Body of pancreas (tissue), 4 donors: ENCODE results near the gene SLC12A3. TPM values are rescaled to one million over a fixed set of nuclear protein-coding genes. Genes with fewer than 3 reads are reported as not detected.

Experiments used
- ATAC-seq: fragments of 150-250 bp; one replicate; pipeline ENCODE4 v1.9.1; 2016
- DNase-seq, 4 donors: peaks; one replicate each; pipeline ENCODE4 v3.0.0-alpha.2; 2019
- H3K27ac ChIP-seq, 4 donors: fragments of 200-600 bp; sonication (generic); 1 replicate in 3 of 4; 2 replicates in 1 of 4; pipeline versions ENCODE4 v1.5.1 to v1.6.1; 2016 to 2019; ENCODE audit warnings: mild to moderate bottlenecking in 1 of 4, mixed read lengths in 1 of 4, moderate library complexity in 1 of 4
- H3K27me3 ChIP-seq, 2 donors: fragments of 200-600 bp; sonication (generic); one replicate each; pipeline ENCODE4 v1.6.0; 2016; ENCODE audit warnings: mild to moderate bottlenecking in 1 of 2
- H3K36me3 ChIP-seq, 2 donors: fragments of 200-600 bp; sonication (generic); replicated peaks in 1 of 2; 2 replicates each; pipeline ENCODE4 v1.5.1; 2016; ENCODE audit warnings: low read depth in 2 of 2; ENCODE audit not compliant: insufficient read depth in 1 of 2
- H3K4me1 ChIP-seq: fragments of 200-600 bp; sonication (generic); one replicate; pipeline ENCODE4 v1.6.0; 2016
- H3K4me3 ChIP-seq, 2 donors: fragments of 200-600 bp; sonication (generic); 1 replicate in 1 of 2; 2 replicates in 1 of 2; pipeline ENCODE4 v1.5.1; 2016 to 2019
- H3K9me3 ChIP-seq, 3 donors: fragments of 200-600 bp; sonication (generic); 1 replicate in 2 of 3; 2 replicates in 1 of 3; pipeline ENCODE4 v1.5.1; 2016
- POLR2A ChIP-seq, 3 donors: fragments of 450-650 bp; IDR thresholded peaks; one replicate each; pipeline ENCODE4 v1.6.1; 2016; ENCODE audit warnings: antibody characterized with exemption in 3 of 3, mild to moderate bottlenecking in 2 of 3
- WGBS, 2 donors: methylation state at CpG; one replicate each; pipeline ENCODE4 v1.1.5; 2017; 5-methylcytosine and 5-hydroxymethylcytosine counted together
- intact Hi-C: fragments of 100-400 bp; cut with DNase I; formaldehyde crosslinking; loops from one replicate; pipeline ENCODE4 v1.15.1; 2023
- total RNA-seq, 2 donors: library from RNA; depleted of rRNA; stranded (reverse); fragments of >200 nt; gene quantifications; one replicate each; pipeline ENCODE4 v1.1.0, GENCODE V29; 2016
- TF ChIP-seq, protein P1 (sequence below), 7 experiments: fragments of 450-650 bp in 4 of 7; fragments of 200-600 bp in 3 of 7; sonication (generic) in 3 of 7; IDR thresholded peaks; one replicate each; pipeline ENCODE4 v1.5.1; 2016 to 2019; ENCODE audit warnings: antibody characterized with exemption in 7 of 7

Gene SLC12A3
- total RNA-seq, 2 donors from 2014 or later: not detected

DNA sequence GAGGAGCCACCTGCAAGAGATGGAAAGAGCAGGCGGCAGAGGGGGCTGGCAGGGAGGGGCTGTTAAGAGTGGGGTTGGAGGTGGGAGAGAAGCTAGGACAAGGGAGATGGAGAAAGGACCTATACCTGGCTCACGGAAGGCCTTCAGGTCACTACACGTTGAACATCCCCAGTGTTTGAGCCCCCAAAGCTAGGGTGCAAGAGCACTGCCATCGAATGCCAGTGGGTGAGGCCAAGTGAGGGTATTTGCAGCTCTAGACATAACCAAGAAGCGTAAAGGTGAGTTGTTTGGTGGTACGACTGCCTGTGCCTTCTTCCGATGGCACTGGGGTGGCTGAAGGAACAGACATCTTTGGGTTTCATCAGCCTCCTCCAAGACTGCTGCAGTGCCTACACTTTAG lies 49.9 kb downstream of the SLC12A3 start:
- Histone ChIP-seq H3K27ac (no peak overlapping the region), H3K36me3 (no peaks in the 10 kb centered on the region), H3K4me3 (no peak overlapping the region), H3K27me3 (no peaks in the 10 kb centered on the region), H3K4me1 (peaks cover 51% of the 10 kb centered on the region), H3K9me3 (no peaks in the 10 kb centered on the region)
- 80 to 91% methylated on average over 7 of the region's 7 CpGs for WGBS, 2 donors
- DNase-seq: no peak
- intact Hi-C loops: no loop called here
- ATAC-seq: no peak
- no peak for TF ChIP-seq POLR2A (IDR thresholded peaks at IDR 0.05)
- TF ChIP-seq, protein P1, sequence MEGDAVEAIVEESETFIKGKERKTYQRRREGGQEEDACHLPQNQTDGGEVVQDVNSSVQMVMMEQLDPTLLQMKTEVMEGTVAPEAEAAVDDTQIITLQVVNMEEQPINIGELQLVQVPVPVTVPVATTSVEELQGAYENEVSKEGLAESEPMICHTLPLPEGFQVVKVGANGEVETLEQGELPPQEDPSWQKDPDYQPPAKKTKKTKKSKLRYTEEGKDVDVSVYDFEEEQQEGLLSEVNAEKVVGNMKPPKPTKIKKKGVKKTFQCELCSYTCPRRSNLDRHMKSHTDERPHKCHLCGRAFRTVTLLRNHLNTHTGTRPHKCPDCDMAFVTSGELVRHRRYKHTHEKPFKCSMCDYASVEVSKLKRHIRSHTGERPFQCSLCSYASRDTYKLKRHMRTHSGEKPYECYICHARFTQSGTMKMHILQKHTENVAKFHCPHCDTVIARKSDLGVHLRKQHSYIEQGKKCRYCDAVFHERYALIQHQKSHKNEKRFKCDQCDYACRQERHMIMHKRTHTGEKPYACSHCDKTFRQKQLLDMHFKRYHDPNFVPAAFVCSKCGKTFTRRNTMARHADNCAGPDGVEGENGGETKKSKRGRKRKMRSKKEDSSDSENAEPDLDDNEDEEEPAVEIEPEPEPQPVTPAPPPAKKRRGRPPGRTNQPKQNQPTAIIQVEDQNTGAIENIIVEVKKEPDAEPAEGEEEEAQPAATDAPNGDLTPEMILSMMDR (IDR thresholded peaks at IDR 0.05): no peak

DNA sequence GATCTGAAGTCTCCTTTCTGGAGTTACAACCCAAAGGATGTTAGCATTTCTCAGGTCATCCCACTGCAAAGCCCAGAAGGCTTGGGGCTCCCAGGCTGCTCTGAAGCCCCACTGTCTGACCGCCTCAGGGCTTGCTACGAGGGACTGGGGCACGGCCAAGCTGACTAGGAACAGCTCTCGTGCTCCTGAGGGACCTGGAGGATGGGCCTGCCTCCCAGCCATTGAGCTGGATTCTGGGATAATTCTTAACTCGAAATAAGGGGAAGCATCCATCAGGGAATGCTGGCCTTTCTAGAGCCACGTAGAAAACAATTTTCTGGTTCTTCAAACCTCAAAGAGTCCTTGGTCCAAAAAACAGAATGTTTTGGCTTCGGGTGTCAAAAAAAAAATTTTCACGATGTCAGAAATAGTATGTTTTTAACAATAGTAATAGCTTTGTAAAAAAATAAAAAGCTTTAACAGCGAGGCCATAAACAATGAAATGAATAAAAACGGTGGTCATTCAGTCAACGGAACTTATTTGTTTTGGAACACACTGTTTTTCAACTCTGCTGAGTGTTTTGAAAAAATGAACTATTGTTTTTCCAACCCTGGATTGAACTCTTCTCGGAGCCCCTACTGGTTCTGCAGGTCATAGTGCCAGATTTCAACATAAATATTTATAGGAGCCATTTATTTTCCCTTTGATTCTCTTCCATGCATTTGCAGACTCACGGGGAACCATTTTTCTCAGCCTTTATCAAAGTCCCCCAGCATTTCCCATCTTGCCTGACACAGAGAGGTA lies 50.5 kb downstream of the SLC12A3 start:
- DNase-seq (no peak), ATAC-seq (no peak)
- no peaks in the 10 kb centered on the region for H3K9me3 ChIP-seq
- TF ChIP-seq POLR2A (IDR thresholded peaks at IDR 0.05): no peak
- TF ChIP-seq, protein P1 (IDR thresholded peaks at IDR 0.05): no peak
- intact Hi-C loops: no loop called here
- no peak overlapping the region for H3K4me3 ChIP-seq
- no peaks in the 10 kb centered on the region for H3K27me3 ChIP-seq
- H3K36me3 ChIP-seq: no peaks in the 10 kb centered on the region
- peak overlapping the region; percentile 78 to 88 (median 84) for H3K27ac ChIP-seq
- 34 to 50% methylated on average over 10 to 13 of the region's 13 CpGs for WGBS, 2 donors
- peaks cover 56% of the 10 kb centered on the region for H3K4me1 ChIP-seq

DNA sequence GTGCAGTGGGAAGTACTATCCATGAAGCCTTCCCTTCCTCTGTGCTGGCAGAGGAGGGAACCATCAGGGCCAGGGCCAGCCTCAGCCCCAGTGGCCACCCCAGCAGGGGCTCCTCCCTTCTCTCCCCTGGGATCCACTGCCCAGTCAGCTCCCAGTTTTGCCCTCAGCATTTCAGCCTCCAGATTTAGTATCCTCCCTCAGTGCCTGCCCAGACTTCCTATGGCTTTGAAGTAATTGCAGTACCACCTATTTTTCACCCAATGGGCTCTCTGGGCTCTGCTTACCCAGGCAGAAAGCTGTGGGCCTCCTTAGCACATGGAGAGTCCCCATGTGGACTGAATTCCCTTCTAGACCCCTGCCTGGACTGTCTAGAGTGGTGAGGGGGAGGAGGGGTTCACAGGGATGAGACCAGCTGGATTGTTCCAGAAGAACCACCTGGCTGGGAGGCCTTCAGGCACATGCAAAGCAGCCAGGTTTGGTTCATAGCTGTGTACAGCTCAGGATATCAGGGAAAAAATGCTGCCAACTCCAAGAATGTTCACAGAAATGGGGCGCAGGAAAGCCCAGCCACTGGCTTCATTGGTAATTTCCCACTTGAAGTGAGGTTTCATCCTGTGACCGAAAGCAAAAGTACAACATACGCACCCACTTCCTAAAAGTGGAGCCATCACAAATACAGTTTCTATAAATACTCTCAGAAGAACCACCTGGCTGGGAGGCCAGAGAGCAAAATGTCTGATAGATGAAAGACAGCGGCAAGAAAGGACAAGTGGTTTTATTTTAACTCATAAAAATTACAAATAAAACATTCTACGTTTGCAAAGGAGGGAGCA lies 51.8 kb downstream of the SLC12A3 start:
- Histone ChIP-seq H3K27me3 (no peaks in the 10 kb centered on the region), H3K27ac (peak overlapping the region; percentile 78 to 88 (median 84)), H3K9me3 (no peaks in the 10 kb centered on the region), H3K36me3 (no peaks in the 10 kb centered on the region), H3K4me3 (no peak overlapping the region), H3K4me1 (peaks cover 64% of the 10 kb centered on the region)
- DNase-seq (peak in 1 of 4 donors; percentile 12), ATAC-seq (no peak)
- WGBS, 2 donors: 38 to 45% methylated on average over 5 of the region's 5 CpGs
- no peak for TF ChIP-seq POLR2A (IDR thresholded peaks at IDR 0.05)
- TF ChIP-seq, protein P1 (IDR thresholded peaks at IDR 0.05): no peak
- intact Hi-C loops: no loop called here

DNA sequence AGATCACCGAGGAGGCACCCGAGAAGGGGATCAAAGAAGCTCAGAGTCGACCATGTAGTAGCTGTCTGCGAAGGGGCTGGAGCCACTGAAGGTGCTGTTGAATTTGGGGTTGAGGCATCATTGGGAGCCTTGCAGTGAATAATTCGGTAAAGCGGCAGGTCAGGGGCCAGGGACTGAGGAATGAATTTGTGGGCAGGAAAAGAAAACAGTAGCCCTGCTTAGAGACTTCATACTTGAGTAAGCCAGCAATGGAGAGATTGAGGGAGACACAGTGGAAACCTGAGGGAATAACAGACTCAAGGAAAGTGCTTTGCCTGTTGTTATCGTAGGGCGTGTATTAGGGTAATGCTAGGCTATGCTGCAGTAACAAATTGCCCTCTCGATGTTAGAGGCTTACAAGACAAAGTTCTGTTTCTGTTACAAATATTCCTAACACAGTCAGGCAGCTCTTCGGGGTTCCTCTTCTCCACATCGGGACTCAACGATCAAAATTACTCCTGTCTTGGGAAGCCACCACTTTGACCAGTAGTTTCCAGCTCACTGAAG lies 53.5 kb downstream of the SLC12A3 start:
- Histone ChIP-seq H3K4me3 (no peak overlapping the region), H3K9me3 (no peaks in the 10 kb centered on the region), H3K27ac (peak overlapping the region; percentile 78 to 88 (median 83)), H3K36me3 (no peaks in the 10 kb centered on the region), H3K4me1 (peaks cover 80% of the 10 kb centered on the region), H3K27me3 (no peaks in the 10 kb centered on the region)
- TF ChIP-seq, protein P1 (IDR thresholded peaks at IDR 0.05): no peak
- TF ChIP-seq POLR2A (IDR thresholded peaks at IDR 0.05): peak in 1 of 3 donors; percentile 2
- intact Hi-C loops: no loop called here
- DNase-seq: no peak
- WGBS, 2 donors: 44 to 53% methylated on average over 12 of the region's 12 CpGs
- ATAC-seq: peak; percentile 2
